Neural cell (in vitro differentiated cells): ENCODE results near the gene PRR36. TPM values are rescaled to one million over a fixed set of nuclear protein-coding genes. Genes with fewer than 3 reads are reported as not detected.

ENCODE experiments used
- H2AFZ ChIP-seq: fragments of 200-600, 300-800 bp; sonication (generic), shearing (Covaris generic); 2 replicates; pipeline ENCODE4 v1.6.0; 2014; ENCODE audit warnings: low read depth, mild to moderate bottlenecking, antibody characterized with exemption, low read length, moderate library complexity
- H3F3A ChIP-seq: fragments of 200-600 bp; shearing (Covaris generic); 2 replicates; pipeline ENCODE4 v1.6.1; 2016; ENCODE audit warnings: mild to moderate bottlenecking, moderate library complexity, mixed read lengths, antibody characterized with exemption, low read length; ENCODE audit not compliant: insufficient read depth, poor library complexity, severe bottlenecking
- H3K27ac ChIP-seq: fragments of 200-600, 300-800 bp; sonication (generic), shearing (Covaris generic); 2 replicates; pipeline ENCODE4 v1.5.1; 2014; ENCODE audit warnings: mild to moderate bottlenecking, low read length, moderate library complexity
- H3K27me3 ChIP-seq: fragments of 300-800, 200-600 bp; sonication (generic), shearing (Covaris generic); 2 replicates; pipeline ENCODE4 v1.6.0; 2014; ENCODE audit warnings: mild to moderate bottlenecking, low read depth, low read length, moderate library complexity; ENCODE audit not compliant: insufficient read depth
- H3K36me3 ChIP-seq: fragments of 300-800, 200-600 bp; sonication (generic), shearing (Covaris generic); 2 replicates; pipeline ENCODE4 v1.5.1; 2014; ENCODE audit warnings: mild to moderate bottlenecking, antibody characterized with exemption, low read length, moderate library complexity; ENCODE audit not compliant: insufficient read depth
- H3K4me2 ChIP-seq: fragments of 300-800, 200-600 bp; sonication (generic), shearing (Covaris generic); 2 replicates; pipeline ENCODE4 v1.6.0; 2014; ENCODE audit warnings: mild to moderate bottlenecking, low read length
- H3K4me3 ChIP-seq: fragments of 300-800, 200-600 bp; sonication (generic), shearing (Covaris generic); 2 replicates; pipeline ENCODE4 v1.5.1; 2014; ENCODE audit warnings: mild to moderate bottlenecking, low read length, moderate library complexity
- H3K79me2 ChIP-seq: fragments of 200-600 bp; shearing (Covaris generic); replicated peaks from 2 replicates; pipeline ENCODE4 v1.6.0; 2014; ENCODE audit warnings: mild to moderate bottlenecking, low read length, moderate library complexity; ENCODE audit not compliant: insufficient read depth
- H3K9ac ChIP-seq: fragments of 300-800, 200-600 bp; sonication (generic), shearing (Covaris generic); 2 replicates; pipeline ENCODE4 v1.6.1; 2016; ENCODE audit warnings: mild to moderate bottlenecking, low read length, mixed read lengths
- H3K9me2 ChIP-seq: fragments of 200-600 bp; shearing (Covaris generic); 2 replicates; pipeline ENCODE4 v1.6.1; 2016; ENCODE audit warnings: mild to moderate bottlenecking, low read length, mixed read lengths; ENCODE audit not compliant: insufficient read depth
- H3K9me3 ChIP-seq: fragments of 200-600, 300-800 bp; sonication (generic), shearing (Covaris generic); 2 replicates; pipeline ENCODE4 v1.6.1; 2016; ENCODE audit warnings: mild to moderate bottlenecking, mixed run types, low read length, moderate library complexity, mixed read lengths
- H4K20me1 ChIP-seq: fragments of 200-600 bp; shearing (Covaris generic); 2 replicates; pipeline ENCODE4 v1.6.1; 2016; ENCODE audit warnings: mild to moderate bottlenecking, mixed run types; ENCODE audit not compliant: insufficient read depth
- CTCF ChIP-seq: fragments of 450-650 bp; IDR thresholded peaks from 2 replicates; pipeline ENCODE4 v1.5.1; 2014; ENCODE audit warnings: antibody characterized with exemption, mild to moderate bottlenecking, moderate library complexity; ENCODE audit not compliant: poor library complexity, severe bottlenecking
- EP300 ChIP-seq: fragments of 450-650 bp; conservative IDR thresholded peaks from 2 replicates; pipeline ENCODE4 v1.6.1; 2014; ENCODE audit warnings: antibody characterized with exemption, mild to moderate bottlenecking, moderate library complexity; ENCODE audit not compliant: poor library complexity, severe bottlenecking
- EZH2 ChIP-seq: fragments of 200-600, 300-800 bp; shearing (Covaris generic), sonication (generic); IDR thresholded peaks from 2 replicates; pipeline ENCODE4 v1.6.1; 2014; ENCODE audit warnings: antibody characterized with exemption, low read length, borderline replicate concordance, mild to moderate bottlenecking; ENCODE audit not compliant: insufficient read depth, poor library complexity, severe bottlenecking
- MXI1 ChIP-seq: fragments of 450-650 bp; conservative IDR thresholded peaks from 2 replicates; pipeline ENCODE4 v1.6.1; 2014; ENCODE audit warnings: antibody characterized with exemption, mild to moderate bottlenecking; ENCODE audit not compliant: poor library complexity, severe bottlenecking
- POLR2AphosphoS5 ChIP-seq: IDR thresholded peaks from 2 replicates; pipeline ENCODE4 v1.6.1; 2012
- REST ChIP-seq: IDR thresholded peaks from 2 replicates; pipeline ENCODE4 v1.6.1; 2012; ENCODE audit warnings: borderline replicate concordance
- SMC3 ChIP-seq: fragments of 450-650 bp; conservative IDR thresholded peaks from 2 replicates; pipeline ENCODE4 v1.6.1; 2014; ENCODE audit warnings: antibody characterized with exemption, mild to moderate bottlenecking, moderate library complexity; ENCODE audit not compliant: poor library complexity
- TAF1 ChIP-seq: IDR thresholded peaks from 2 replicates; pipeline ENCODE4 v1.6.1; 2012; ENCODE audit warnings: low read depth
- polyA plus RNA-seq: library from polyadenylated mRNA; depleted of rRNA; stranded (reverse); fragments of >200 nt; gene quantifications from 2 replicates; pipeline ENCODE4 v1.2.3, GENCODE V29; 2014

Gene PRR36
- polyA plus RNA-seq, 1 donor from 2014 or later, result 2.5 TPM

GRCh38 chr19:7922836-7923195, 48.6 kb upstream of the PRR36 start:
- H3F3A ChIP-seq, result no peaks in the 10 kb centered on the region
- no peaks in the 10 kb centered on the region for H3K9me2 ChIP-seq
- H3K79me2 ChIP-seq, result peaks cover 14% of the 10 kb centered on the region
- peaks cover 10% of the 10 kb centered on the region for H3K27me3 ChIP-seq
- H3K9me3 ChIP-seq, result no peaks in the 10 kb centered on the region
- no peak for TF ChIP-seq TAF1
- H3K9ac ChIP-seq, result no peak overlapping the region
- H2AFZ ChIP-seq, result no peak overlapping the region
- no peak overlapping the region for H3K4me3 ChIP-seq
- H3K4me2 ChIP-seq, result no peak overlapping the region
- no peaks in the 10 kb centered on the region for H3K36me3 ChIP-seq
- H4K20me1 ChIP-seq, result peaks cover 10% of the 10 kb centered on the region
- H3K27ac ChIP-seq, result no peak overlapping the region

GRCh38 chr19:7921967-7922835, 48.0 kb upstream of the PRR36 start:
- Histone ChIP-seq H3K27me3 (peaks cover 16% of the 10 kb centered on the region), H3K9me2 (no peaks in the 10 kb centered on the region), H3K4me2 (no peak overlapping the region), H2AFZ (no peak overlapping the region), H3K4me3 (no peak overlapping the region), H3K9ac (no peak overlapping the region), H4K20me1 (peaks cover 10% of the 10 kb centered on the region), H3K9me3 (no peaks in the 10 kb centered on the region), H3K36me3 (no peaks in the 10 kb centered on the region), H3F3A (no peaks in the 10 kb centered on the region), H3K27ac (no peak overlapping the region), H3K79me2 (peaks cover 14% of the 10 kb centered on the region)
- TF ChIP-seq EZH2, result no peak
- no peak for TF ChIP-seq REST
- TF ChIP-seq EP300, result no peak
- no peak for TF ChIP-seq CTCF
- no peak for TF ChIP-seq SMC3
- no peak for TF ChIP-seq TAF1
- no peak for TF ChIP-seq MXI1
- TF ChIP-seq POLR2AphosphoS5, result no peak
